Stimulated activated CD4-positive, alpha-beta T cell treated with anti-CD3 and anti-CD28 coated beads, Interleukin-4, amount 100 ng/mL, for 4 hours (primary cell): Measurements from ENCODE around the gene PLD5.
"Not testable (repeated sequence)": the region's sequence is repeated elsewhere in the genome, so short reads cannot be mapped to it uniquely, and the experiment has no call there.

ENCODE experiments used
- DNase-seq, 2 experiments: peaks; one replicate each; pipeline ENCODE4 v3.0.0-alpha.2; 2020

Gene PLD5

GRCh38 chr1:242416657-242417056 is 107.8 kb downstream of the PLD5 start:
- DNase-seq, result no peak

GRCh38 chr1:242412921-242413320 is 111.6 kb downstream of the PLD5 start:
- DNase-seq, result no peak

GRCh38 chr1:242411901-242412300 is 112.6 kb downstream of the PLD5 start:
- DNase-seq, result no peak

GRCh38 chr1:242405947-242406346 is 118.5 kb downstream of the PLD5 start:
- DNase-seq, result no peak

DNA sequence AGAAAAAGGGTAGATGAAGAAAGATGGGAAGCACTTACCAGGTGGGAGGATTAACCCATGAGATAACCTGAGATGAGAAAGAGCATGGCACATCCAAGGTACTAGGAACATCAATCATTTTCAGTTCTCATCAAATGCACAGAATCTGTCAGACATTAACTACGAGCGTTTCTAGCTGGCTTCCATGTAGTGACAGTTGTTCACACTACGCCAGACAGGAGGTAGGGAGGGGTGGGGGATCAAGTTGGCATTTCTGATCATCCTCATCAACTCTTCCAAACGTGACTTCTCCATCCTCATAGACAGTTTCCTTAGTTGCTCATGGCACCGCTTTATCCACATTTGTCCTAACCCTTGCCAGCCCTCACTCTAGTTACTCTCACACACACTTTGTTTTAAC is 120.2 kb downstream of the PLD5 start:
- DNase-seq, result no peak

GRCh38 chr1:242402956-242403355 is 121.5 kb downstream of the PLD5 start:
- no peak for DNase-seq

DNA sequence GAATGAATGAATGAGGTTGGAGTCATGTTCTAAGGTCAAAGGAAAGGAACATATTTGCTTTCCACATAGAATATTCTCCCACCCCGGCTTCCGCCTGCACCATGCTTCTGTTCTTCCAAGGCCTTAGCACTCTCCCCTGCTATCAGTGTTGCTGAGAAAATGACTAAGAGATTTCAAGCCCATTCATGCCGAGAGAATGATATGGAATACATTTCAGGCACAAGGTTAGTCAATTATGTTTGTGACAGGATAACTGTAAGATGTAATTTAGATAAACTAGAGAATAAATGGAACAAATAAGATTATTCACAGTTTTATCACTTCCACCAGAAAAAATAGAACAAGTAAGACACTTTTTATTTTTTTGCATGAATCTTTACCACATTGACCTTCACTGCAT is 122.6 kb downstream of the PLD5 start:
- no peak for DNase-seq

GRCh38 chr1:242398351-242398750 is 126.1 kb downstream of the PLD5 start:
- no peak for DNase-seq

DNA sequence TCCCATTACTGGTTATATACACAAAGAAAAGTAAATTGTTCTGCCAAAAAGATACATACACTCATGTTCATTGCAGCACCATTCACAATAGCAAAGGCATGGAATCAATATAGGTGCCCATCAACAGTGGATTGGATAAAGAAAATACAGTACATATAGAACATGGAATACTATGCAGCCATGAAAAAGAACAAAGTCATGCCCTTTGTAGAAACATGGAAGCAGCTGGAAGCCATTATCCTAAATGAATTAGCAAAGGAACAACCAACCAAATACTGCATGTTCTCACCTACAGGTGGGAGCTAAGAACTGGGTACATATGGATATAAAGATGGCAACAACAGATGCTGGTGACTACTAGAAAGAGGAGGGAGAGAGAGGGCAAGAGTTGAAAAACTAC is 132.6 kb downstream of the PLD5 start:
- DNase-seq, result no peak

- DNase-seq, result not testable (repeated sequence)
Observed at GRCh38 chr1:242376121-242376520, 148.4 kb downstream of the PLD5 start.

DNA sequence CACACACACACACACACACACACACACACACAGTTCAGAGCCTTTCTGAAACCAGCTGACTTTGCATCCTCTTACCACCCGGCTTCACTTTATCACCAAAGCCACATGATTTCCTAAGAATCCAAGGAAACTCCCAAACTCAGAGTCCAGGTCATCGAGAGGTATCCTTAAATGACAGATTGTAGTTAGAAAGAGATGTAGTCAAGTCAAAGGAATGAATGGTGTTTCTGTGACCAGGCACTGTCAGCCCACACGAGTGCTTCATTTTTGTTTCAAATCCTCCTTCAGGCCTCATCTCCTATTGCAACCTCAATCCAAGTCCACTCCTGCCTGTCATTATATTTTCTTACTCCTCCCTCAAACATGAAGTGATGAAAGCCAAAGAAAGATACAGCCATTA is 174.1 kb downstream of the PLD5 start:
- not testable (repeated sequence) for DNase-seq

DNA sequence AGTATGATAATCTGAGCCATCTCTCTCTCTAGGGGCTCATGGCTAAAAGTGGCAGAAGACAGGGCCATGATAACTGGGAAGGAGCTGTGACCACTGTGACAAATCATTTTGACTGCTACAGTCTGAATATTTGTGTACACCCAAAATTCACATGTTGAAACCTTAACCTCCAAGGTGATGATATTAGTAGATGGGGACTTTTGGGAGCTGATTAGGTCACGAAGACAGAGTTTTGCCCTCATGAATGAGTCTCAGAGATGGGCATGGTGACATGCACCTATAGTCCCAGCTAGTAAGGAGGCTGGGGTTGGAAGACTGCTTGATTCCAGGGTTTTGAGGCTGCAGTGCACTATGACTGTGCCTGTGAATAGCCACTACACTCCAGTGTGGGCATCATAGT is 174.9 kb downstream of the PLD5 start:
- DNase-seq, result no peak

- not testable (repeated sequence) for DNase-seq
Observed at GRCh38 chr1:242330865-242331264, 193.6 kb downstream of the PLD5 start.

DNA sequence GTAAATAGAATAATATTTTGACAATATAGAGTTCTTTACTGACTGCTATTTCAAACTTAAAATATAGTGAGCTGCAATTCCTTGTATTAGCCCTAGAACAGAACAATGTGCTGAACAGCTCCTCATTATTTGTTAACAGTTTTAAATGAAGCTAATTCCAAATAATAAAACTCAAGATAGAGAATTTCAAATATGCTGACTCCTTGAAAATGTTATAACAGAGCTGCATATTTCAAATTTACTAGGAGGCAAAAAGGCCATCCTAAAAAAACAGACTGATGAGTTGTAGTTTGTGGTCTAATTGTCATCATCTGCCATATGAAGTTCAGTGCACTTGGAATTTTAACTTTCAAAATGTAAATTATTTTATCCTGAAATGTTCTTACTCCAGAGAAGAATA is 197.1 kb downstream of the PLD5 start:
- not testable (repeated sequence) for DNase-seq

DNA sequence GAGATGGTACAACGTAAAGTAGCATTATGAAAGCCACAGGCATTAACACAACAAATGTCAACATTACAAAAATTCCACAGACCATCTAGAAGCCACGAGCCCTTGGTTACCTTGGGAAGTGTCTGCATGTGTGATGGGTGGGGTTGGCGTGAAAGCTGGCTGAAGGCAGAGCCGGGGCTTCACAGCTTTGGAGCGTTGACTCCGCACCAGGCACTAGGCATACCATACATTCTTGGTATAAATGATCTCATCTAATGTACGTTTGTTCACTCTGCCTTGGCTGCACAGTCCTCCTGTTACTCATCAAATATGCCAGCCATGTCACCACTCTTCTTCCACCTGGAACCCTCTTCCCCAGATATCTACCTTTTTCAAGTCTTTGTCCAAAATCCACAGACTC is 202.5 kb downstream of the PLD5 start:
- DNase-seq, result not testable (repeated sequence)

DNA sequence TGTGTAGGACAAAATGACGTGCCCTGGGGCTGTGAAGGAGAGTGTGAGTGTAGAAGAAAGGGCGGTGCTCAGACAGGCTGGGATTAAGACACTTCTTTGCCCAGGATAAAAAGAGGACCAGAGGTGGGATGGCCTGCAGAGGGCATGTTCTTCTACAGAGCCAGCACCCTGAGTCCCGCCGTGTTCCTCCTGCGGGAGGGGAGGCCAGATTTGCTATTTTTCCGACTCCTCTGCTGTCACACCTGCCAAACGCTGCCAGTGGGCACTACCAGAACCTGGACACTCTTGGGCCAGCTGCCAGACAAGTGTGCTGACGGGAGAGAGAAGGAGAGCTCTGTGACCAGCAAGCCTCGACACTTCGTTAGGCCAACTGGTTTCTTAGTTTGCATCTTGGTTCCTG is 206.4 kb downstream of the PLD5 start:
- no peak for DNase-seq

- DNase-seq, result not testable (repeated sequence)
Observed at GRCh38 chr1:242314865-242315264, 209.6 kb downstream of the PLD5 start.

DNA sequence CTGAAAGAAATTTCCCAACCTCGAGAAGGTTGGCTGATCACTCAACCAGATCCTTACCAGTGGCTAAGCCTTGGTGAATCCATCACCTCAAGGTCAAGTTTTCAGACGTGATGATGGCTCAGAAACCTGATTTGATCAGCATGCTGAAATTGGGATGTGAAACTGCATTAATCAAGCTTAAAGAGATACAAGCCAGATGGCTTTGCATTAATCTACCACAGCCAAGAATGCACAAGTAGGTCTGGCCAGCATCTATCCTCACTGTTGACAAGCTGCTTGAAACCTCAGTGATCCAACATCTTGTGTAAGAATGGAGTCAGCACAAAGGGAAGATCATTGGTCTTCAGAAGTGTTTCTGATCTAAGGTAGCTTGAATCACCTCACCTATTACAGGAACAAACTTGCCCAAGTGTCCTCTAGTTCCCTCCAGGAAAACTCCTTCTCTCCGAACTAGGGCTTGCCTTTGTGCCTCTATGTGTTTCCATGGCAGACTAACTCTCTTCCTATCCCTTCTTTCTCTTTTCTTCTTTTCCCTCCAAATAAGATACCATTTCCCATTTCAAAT is 210.3 kb downstream of the PLD5 start:
- not testable (repeated sequence) for DNase-seq

- DNase-seq, result not testable (repeated sequence)
Observed at GRCh38 chr1:242308681-242309080, 215.8 kb downstream of the PLD5 start.

DNA sequence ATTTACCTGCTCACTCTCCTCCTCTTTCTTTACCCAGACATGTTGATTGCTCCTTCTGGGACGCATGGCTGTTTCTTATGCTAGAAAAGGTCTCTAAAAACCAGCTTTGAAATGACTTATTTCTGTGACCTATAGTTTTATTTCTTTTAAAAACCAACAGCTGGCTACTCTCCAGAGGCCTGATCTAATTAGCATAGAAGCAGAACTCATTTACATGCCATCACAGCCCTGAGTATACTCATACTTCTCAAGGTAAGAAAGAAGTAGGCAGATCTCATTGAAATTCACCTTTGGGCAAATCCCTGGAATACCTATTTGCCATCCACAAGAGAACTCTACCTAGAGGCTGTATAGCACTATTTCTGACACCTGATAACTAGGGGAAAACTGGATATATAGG is 230.7 kb downstream of the PLD5 start:
- DNase-seq, result not testable (repeated sequence)

GRCh38 chr1:242288067-242288466 is 236.4 kb downstream of the PLD5 start:
- DNase-seq, result not testable (repeated sequence)

DNA sequence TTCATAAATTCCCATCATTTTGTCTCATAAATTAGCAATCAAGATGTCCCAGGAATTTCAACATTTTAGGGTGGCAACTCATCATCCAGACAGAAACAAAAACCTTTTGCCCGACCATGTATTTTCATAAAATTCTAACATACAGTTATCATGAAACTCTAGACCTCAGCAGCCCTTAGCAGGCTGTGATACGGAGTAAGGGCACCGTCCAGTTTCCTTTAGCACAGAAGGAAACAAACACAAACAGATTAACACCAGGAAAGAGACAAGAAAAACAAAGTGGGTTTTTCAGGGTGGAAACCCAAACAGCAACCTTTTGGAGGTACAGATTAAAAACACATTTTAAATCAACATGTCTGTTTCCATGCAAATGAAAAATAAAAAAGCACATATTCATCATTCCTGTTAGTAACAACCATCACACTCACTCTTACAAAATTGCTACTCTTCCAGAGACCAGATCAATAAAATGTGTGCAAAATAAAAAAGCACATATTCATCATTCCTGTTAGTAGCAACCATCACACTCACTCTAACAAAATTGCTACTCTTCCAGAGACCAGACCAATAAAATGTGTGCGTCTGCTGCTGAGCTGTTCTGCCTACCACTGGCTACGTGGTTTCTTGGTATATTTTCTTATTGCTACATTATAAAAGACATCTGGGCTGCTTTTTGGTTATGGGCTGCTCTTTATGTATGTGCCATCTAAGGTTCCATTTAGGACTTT is 241.6 kb downstream of the PLD5 start:
- DNase-seq, result not testable (repeated sequence)

- not testable (repeated sequence) for DNase-seq
Observed at GRCh38 chr1:242278406-242278805, 246.1 kb downstream of the PLD5 start.

- not testable (repeated sequence) for DNase-seq
Observed at GRCh38 chr1:242276769-242277168, 247.7 kb downstream of the PLD5 start.

GRCh38 chr1:242267004-242267403 is 257.5 kb downstream of the PLD5 start:
- DNase-seq, result not testable (repeated sequence)
